K562 (cell line): ENCODE data around the gene KLHL35. TPM values are rescaled to one million over a fixed set of nuclear protein-coding genes. Genes with fewer than 3 reads are reported as not detected.

Experiments used
- ATAC-seq: fragments of 200-7000 bp; cut with Tn5 transposase; 3 replicates; pipeline ENCODE4 v1.9.1; 2020; ENCODE audit warnings: moderate library complexity
- BruUV-seq: library from RNA; stranded (reverse); fragments of 400-500 nt; replicated peaks from 2 replicates; lab custom pipeline; 2021; lab: Mats Ljungman, UMichigan
- CTCF ChIA-PET: fragments of 300-600 bp; formaldehyde crosslinking; extraction: SDS; loops from one replicate; lab custom pipeline; 2021; ENCODE audit warnings: low intra/inter-chr PET ratio; lab: Yijun Ruan, JAX
- POLR2A ChIA-PET: fragments of 300-600, 350-650 bp; sonication (Branson Sonifier 250); formaldehyde crosslinking; extraction: SDS; loops from one replicate; lab custom pipeline; 2021; ENCODE audit warnings: antibody characterized with exemption, inconsistent platforms; lab: Yijun Ruan, JAX
- DNase-seq, 4 experiments: peaks; one replicate each; pipeline versions ENCODE4 v3.0.0 to v3.0.0-alpha.2; 2011 to 2018; ENCODE audit warnings: low spot score in 3 of 4, mixed read lengths in 3 of 4; ENCODE audit errors: extremely low read depth in 1 of 4
- FAIRE-seq: peaks from 2 replicates; lab custom pipeline; 2011; peaks lifted over from hg19 to GRCh38; lab: Jason Lieb, UNC
- H2AFZ ChIP-seq: 2 replicates; pipeline ENCODE4 v1.6.0; 2011; ENCODE audit warnings: low read depth, low read length, control low read depth, inconsistent platforms
- H3K27ac ChIP-seq: fragments of 200-600 bp; 3 replicates; pipeline ENCODE4 v1.8.0; 2011; ENCODE audit warnings: low read depth, mild to moderate bottlenecking, control low read depth, inconsistent platforms, low read length, moderate library complexity, mixed read lengths; ENCODE audit errors: extremely low read depth
- H3K27me3 ChIP-seq, 2 experiments: fragments of 300-600 bp in 1 of 2; 2 replicates in 1 of 2; 3 replicates in 1 of 2; pipeline versions ENCODE4 v1.6.0 to v1.8.0; 2011; ENCODE audit warnings: inconsistent platforms in 2 of 2, low read length in 2 of 2, mild to moderate bottlenecking in 1 of 2, mixed read lengths in 1 of 2, moderate library complexity in 1 of 2; ENCODE audit not compliant: control insufficient read depth in 2 of 2, insufficient read depth in 2 of 2
- H3K36me3 ChIP-seq: fragments of 300-600 bp; 3 replicates; pipeline ENCODE4 v1.8.0; 2011; ENCODE audit warnings: mild to moderate bottlenecking, low read length, inconsistent platforms; ENCODE audit not compliant: control insufficient read depth, insufficient read depth
- H3K4me1 ChIP-seq, 2 experiments: fragments of 200-600 bp in 1 of 2; replicated peaks in 1 of 2; 2 replicates in 1 of 2; 3 replicates in 1 of 2; pipeline versions ENCODE4 v1.5.1 to v1.8.0; 2011; ENCODE audit warnings: inconsistent platforms in 2 of 2, low read length in 2 of 2, mild to moderate bottlenecking in 1 of 2, mixed read lengths in 1 of 2, moderate library complexity in 1 of 2; ENCODE audit not compliant: control insufficient read depth in 2 of 2, insufficient read depth in 2 of 2
- H3K4me2 ChIP-seq: 2 replicates; pipeline ENCODE4 v1.6.1; 2011; ENCODE audit warnings: low read length, control low read depth, inconsistent platforms, mixed read lengths; ENCODE audit not compliant: insufficient read depth
- H3K4me3 ChIP-seq: fragments of 200-600 bp; sonication (generic), shearing (Covaris generic); 2 replicates; pipeline ENCODE4 v1.5.1; 2016; ENCODE audit warnings: control low read depth, inconsistent platforms
- H3K79me2 ChIP-seq: fragments of 200-600 bp; 3 replicates; pipeline ENCODE4 v1.8.0; 2011; ENCODE audit warnings: low read length, inconsistent platforms; ENCODE audit not compliant: control insufficient read depth, insufficient read depth
- H3K9ac ChIP-seq, 2 experiments: 2 replicates each; pipeline versions ENCODE4 v1.6.0 to v1.6.1; 2011; ENCODE audit warnings: low read depth in 2 of 2, low read length in 2 of 2, control low read depth in 1 of 2, inconsistent platforms in 1 of 2, mild to moderate bottlenecking in 1 of 2, mixed read lengths in 1 of 2; ENCODE audit not compliant: insufficient read depth in 1 of 2
- H3K9me1 ChIP-seq: one replicate; pipeline ENCODE4 v1.6.0; 2011; ENCODE audit warnings: inconsistent platforms, mild to moderate bottlenecking, low read length, moderate library complexity; ENCODE audit not compliant: control insufficient read depth, insufficient read depth
- H3K9me3 ChIP-seq: replicated peaks from 2 replicates; pipeline ENCODE4 v1.5.1; 2011; ENCODE audit warnings: low read depth, low read length, inconsistent platforms; ENCODE audit not compliant: control insufficient read depth, insufficient read depth
- H4K20me1 ChIP-seq: replicated peaks from 2 replicates; pipeline ENCODE4 v1.6.1; 2011; ENCODE audit warnings: low read length, inconsistent platforms, mixed read lengths; ENCODE audit not compliant: control insufficient read depth, insufficient read depth
- HMG20A ChIP-seq: fragments of 450-650 bp; formaldehyde crosslinking; conservative IDR thresholded peaks from 2 replicates; pipeline ENCODE4 v1.4.0; 2020; ENCODE audit warnings: mild to moderate bottlenecking, mixed read lengths
- WGBS: fragments of 100-300 bp; shearing (Covaris generic); methylation state at CpG from one replicate; pipeline ENCODE4 v1.1.6; 2016; ENCODE audit warnings: low coverage, mixed read lengths; ENCODE audit not compliant: insufficient coverage; ENCODE audit errors: missing lambda C conversion rate; 5-methylcytosine and 5-hydroxymethylcytosine counted together
- in situ Hi-C: fragments of 300-500 bp; cut with MboI; formaldehyde crosslinking; loops from 4 replicates; pipeline ENCODE4 v1.15.0; 2018; ENCODE audit warnings: inconsistent platforms, mixed read lengths
- intact Hi-C: fragments of 100-400 bp; cut with micrococcal nuclease; formaldehyde crosslinking; loops from 2 replicates; pipeline ENCODE4 v1.14.2; 2022
- polyA plus RNA-seq, 8 experiments: library from polyadenylated mRNA; depleted of rRNA in 4 of 8; stranded (reverse) in 5 of 8; unstranded in 3 of 8; fragments of >200 nt; fragmentation: Nextera tagmentation in 2 of 8; fragmentation: Illumina TruSeq in 1 of 8; extraction: Ambion mirVana in 2 of 8; extraction: Trizol in 1 of 8; gene quantifications; 2 replicates each; pipeline versions ENCODE4 v1.2.1 to v1.2.3, GENCODE V29; 2011 to 2014; ENCODE audit warnings: inconsistent platforms in 1 of 8, missing spikeins in 1 of 8
- total RNA-seq, 7 experiments: library from RNA; depleted of rRNA in 6 of 7; stranded (reverse); fragments of >200 nt in 6 of 7; fragmentation: Illumina TruSeq in 2 of 7; extraction: Trizol in 2 of 7; gene quantifications; 2 replicates each; pipeline versions ENCODE4 v1.2.1 to v1.2.3, GENCODE V29; 2011 to 2021; ENCODE audit warnings: low replicate concordance in 1 of 7
- TF ChIP-seq, protein P1 (sequence below): sonication (generic); formaldehyde crosslinking; IDR thresholded peaks from 2 replicates; pipeline ENCODE4 v1.8.1; 2023; ENCODE audit warnings: mild to moderate bottlenecking, missing genetic modification reagents

KLHL35 gene
- total and polyA plus RNA-seq, 9 of the 15 experiments (the other 6 are each of a cell fraction or from before 2014, with no cell fraction given), result not detected

DNA sequence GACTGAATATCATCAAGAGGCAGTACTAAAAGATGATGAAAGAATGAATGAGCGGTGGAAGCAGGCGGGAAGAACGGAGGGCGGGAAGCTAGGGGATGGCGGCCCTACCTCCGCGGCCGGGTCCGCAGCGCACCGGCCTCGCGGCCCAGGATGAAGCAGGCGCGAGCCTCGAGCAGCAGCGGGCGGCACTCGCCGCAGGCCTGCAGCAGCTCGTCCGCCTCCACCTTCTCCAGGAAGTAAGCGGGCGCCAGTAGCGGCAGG lies 3.4 kb downstream of the KLHL35 start:
- ChIA-PET POLR2A (no interaction called here), CTCF (no interaction called here)
- H3K9me3 ChIP-seq, result no peaks in the 10 kb centered on the region
- FAIRE-seq (no peak), DNase-seq (no peak)
- no peak for TF ChIP-seq HMG20A (CRISPR knock-in tag)
- TF ChIP-seq, protein P1, sequence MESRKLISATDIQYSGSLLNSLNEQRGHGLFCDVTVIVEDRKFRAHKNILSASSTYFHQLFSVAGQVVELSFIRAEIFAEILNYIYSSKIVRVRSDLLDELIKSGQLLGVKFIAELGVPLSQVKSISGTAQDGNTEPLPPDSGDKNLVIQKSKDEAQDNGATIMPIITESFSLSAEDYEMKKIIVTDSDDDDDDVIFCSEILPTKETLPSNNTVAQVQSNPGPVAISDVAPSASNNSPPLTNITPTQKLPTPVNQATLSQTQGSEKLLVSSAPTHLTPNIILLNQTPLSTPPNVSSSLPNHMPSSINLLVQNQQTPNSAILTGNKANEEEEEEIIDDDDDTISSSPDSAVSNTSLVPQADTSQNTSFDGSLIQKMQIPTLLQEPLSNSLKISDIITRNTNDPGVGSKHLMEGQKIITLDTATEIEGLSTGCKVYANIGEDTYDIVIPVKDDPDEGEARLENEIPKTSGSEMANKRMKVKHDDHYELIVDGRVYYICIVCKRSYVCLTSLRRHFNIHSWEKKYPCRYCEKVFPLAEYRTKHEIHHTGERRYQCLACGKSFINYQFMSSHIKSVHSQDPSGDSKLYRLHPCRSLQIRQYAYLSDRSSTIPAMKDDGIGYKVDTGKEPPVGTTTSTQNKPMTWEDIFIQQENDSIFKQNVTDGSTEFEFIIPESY (CRISPR knock-in tag), result peak; percentile 83; the same call in 1 of the 2 replicates
- TF ChIP-seq, all 486 proteins: peak for 1
- Histone ChIP-seq H3K4me1 (peaks cover 0 to 16% of the 10 kb centered on the region in 2 experiments; a peak in 4 of 5 replicates), H3K27ac (no peak overlapping the region), H3K27me3 (peaks cover 4 to 22% of the 10 kb centered on the region in 2 experiments; a peak in 4 of 5 replicates), H4K20me1 (no peaks in the 10 kb centered on the region; the same call in 1 of the 2 replicates), H3K4me3 (no peak overlapping the region), H3K9ac (no peak overlapping the region), H3K79me2 (no peaks in the 10 kb centered on the region), H2AFZ (no peak overlapping the region), H3K4me2 (no peak overlapping the region), H3K9me1 (no peaks in the 10 kb centered on the region), H3K36me3 (no peaks in the 10 kb centered on the region)
- WGBS, result 83% methylated on average over 13 of the region's 25 CpGs
- intact Hi-C loops (no loop called here), in situ Hi-C loops (loop anchor here (25.0 kb wide), 1 partner anchor 433 kb away; no protein-coding TSS in a partner anchor)
- ATAC-seq, result no peak
- no TSS peak for BruUV-seq
